GM12878 (cell line): ENCODE results near the gene UBASH3A. TPM values are rescaled to one million over a fixed set of nuclear protein-coding genes. Genes with fewer than 3 reads are reported as not detected.

Experiments
- ATAC-seq: fragments of 200-7000 bp; cut with Tn5 transposase; 3 replicates; pipeline ENCODE4 v1.9.1; 2020; ENCODE audit warnings: mild to moderate bottlenecking, moderate library complexity
- BruUV-seq: library from RNA; stranded (reverse); fragments of 400-500 nt; replicated peaks from 2 replicates; lab custom pipeline; 2021; lab: Mats Ljungman, UMichigan
- CTCF ChIA-PET: fragments of 300-600 bp; sonication (Branson Sonifier 250); formaldehyde crosslinking; extraction: SDS; loops from one replicate; lab custom pipeline; 2021; ENCODE audit warnings: inconsistent platforms; lab: Yijun Ruan, JAX
- POLR2A ChIA-PET: fragments of 350-600 bp; formaldehyde crosslinking; extraction: SDS; loops from one replicate; lab custom pipeline; 2021; ENCODE audit warnings: inconsistent platforms; lab: Charles Lee
- RAD21 ChIA-PET: fragments of 300-600 bp; sonication (Branson Sonifier 250); formaldehyde crosslinking; loops from one replicate; lab custom pipeline; 2023; ENCODE audit warnings: antibody characterized with exemption; ENCODE audit not compliant: unreplicated experiment; lab: Charles Lee
- SMC1A ChIA-PET: fragments of 300-600 bp; sonication (Branson Sonifier 250); formaldehyde crosslinking; loops from one replicate; lab custom pipeline; 2023; ENCODE audit not compliant: unreplicated experiment, uncharacterized antibody; lab: Charles Lee
- DNase-seq: peaks from one replicate; pipeline ENCODE4 v3.0.0-alpha.2; 2011; ENCODE audit warnings: low read depth, low spot score
- FAIRE-seq: peaks from 3 replicates; lab custom pipeline; 2011; peaks lifted over from hg19 to GRCh38; lab: Jason Lieb, UNC
- H2AFZ ChIP-seq: 2 replicates; pipeline ENCODE4 v1.6.0; 2011; ENCODE audit warnings: low read depth, low read length, control low read depth; ENCODE audit not compliant: control insufficient read depth
- H3K27ac ChIP-seq: 2 replicates; pipeline ENCODE4 v1.5.1; 2011; ENCODE audit warnings: control low read depth; ENCODE audit not compliant: control insufficient read depth, insufficient read depth
- H3K27me3 ChIP-seq, 2 experiments: replicated peaks in 1 of 2; 2 replicates each; pipeline versions ENCODE4 v1.6.0 to v1.6.1; 2011; ENCODE audit warnings: low read length in 1 of 2; ENCODE audit not compliant: control insufficient read depth in 2 of 2, insufficient read depth in 2 of 2
- H3K36me3 ChIP-seq, 2 experiments: 2 replicates each; pipeline ENCODE4 v1.5.1; 2011; ENCODE audit warnings: low read length in 1 of 2; ENCODE audit not compliant: control insufficient read depth in 2 of 2, insufficient read depth in 2 of 2
- H3K4me1 ChIP-seq: 2 replicates; pipeline ENCODE4 v1.6.1; 2011; ENCODE audit warnings: mild to moderate bottlenecking, low read length, moderate library complexity, mixed read lengths; ENCODE audit not compliant: control insufficient read depth, insufficient read depth
- H3K4me2 ChIP-seq: 2 replicates; pipeline ENCODE4 v1.6.0; 2011; ENCODE audit warnings: control low read depth; ENCODE audit not compliant: control insufficient read depth, insufficient read depth
- H3K4me3 ChIP-seq: fragments of 200-600 bp; sonication (generic); 2 replicates; pipeline ENCODE4 v1.5.1; 2016
- H3K79me2 ChIP-seq: 2 replicates; pipeline ENCODE4 v1.6.0; 2011; ENCODE audit warnings: low read length; ENCODE audit not compliant: control insufficient read depth, insufficient read depth
- H3K9ac ChIP-seq: 2 replicates; pipeline ENCODE4 v1.8.0; 2011; ENCODE audit warnings: low read length, control low read depth, mixed read lengths; ENCODE audit not compliant: control insufficient read depth, insufficient read depth
- H3K9me3 ChIP-seq: replicated peaks from 3 replicates; pipeline ENCODE4 v1.5.1; 2011; ENCODE audit warnings: mild to moderate bottlenecking, low read length; ENCODE audit not compliant: control insufficient read depth, insufficient read depth
- H4K20me1 ChIP-seq: 2 replicates; pipeline ENCODE4 v1.6.0; 2011; ENCODE audit not compliant: control insufficient read depth, insufficient read depth
- ATF3 ChIP-seq: IDR thresholded peaks from 2 replicates; pipeline ENCODE4 v1.6.1; 2011; ENCODE audit warnings: low read depth, mild to moderate bottlenecking, low read length, moderate library complexity, borderline replicate concordance; ENCODE audit errors: extremely low read depth
- CEBPB ChIP-seq, 2 experiments: fragments of 150-350 bp in 1 of 2; IDR thresholded peaks; 2 replicates each; pipeline ENCODE4 v1.6.1; 2012 to 2014; ENCODE audit warnings: low read depth in 2 of 2, low read length in 2 of 2, borderline replicate concordance in 1 of 2, inconsistent platforms in 1 of 2
- ELK1 ChIP-seq: IDR thresholded peaks from 2 replicates; pipeline ENCODE4 v1.6.1; 2012; ENCODE audit warnings: low read depth, low read length, improper control_type of control experiment
- IRF5 ChIP-seq: fragments of 450-650 bp; IDR thresholded peaks from 2 replicates; pipeline ENCODE4 v1.6.1; 2017; ENCODE audit warnings: borderline replicate concordance
- POLR2A ChIP-seq: IDR thresholded peaks from 2 replicates; pipeline ENCODE4 v1.6.1; 2011; ENCODE audit warnings: low read depth, mild to moderate bottlenecking, low read length
- SMC3 ChIP-seq: IDR thresholded peaks from 2 replicates; pipeline ENCODE4 v1.6.1; 2011; ENCODE audit warnings: low read length, improper control_type of control experiment, borderline replicate concordance
- STAT3 ChIP-seq: IDR thresholded peaks from 2 replicates; pipeline ENCODE4 v1.6.1; 2011; ENCODE audit warnings: low read depth, low read length, improper control_type of control experiment
- TCF3 ChIP-seq: IDR thresholded peaks from 2 replicates; pipeline ENCODE4 v1.6.1; 2012; ENCODE audit warnings: low read depth, mild to moderate bottlenecking, low read length, borderline replicate concordance; ENCODE audit not compliant: insufficient read depth
- WGBS: methylation state at CpG from one replicate; pipeline ENCODE4 v1.1.6; 2016; ENCODE audit warnings: low lambda C conversion rate; ENCODE audit not compliant: insufficient replicate concordance, insufficient coverage; ENCODE audit errors: missing lambda C conversion rate; 5-methylcytosine and 5-hydroxymethylcytosine counted together
- in situ Hi-C: fragments of 300-500 bp; cut with MboI; formaldehyde crosslinking; loops from 9 replicates; pipeline ENCODE4 v1.14.3; 2018; ENCODE audit warnings: mixed read lengths
- intact Hi-C: fragments of 100-400 bp; cut with micrococcal nuclease; formaldehyde crosslinking; loops from one replicate; pipeline ENCODE4 v1.14.2; 2022; ENCODE audit not compliant: unreplicated experiment
- polyA plus RNA-seq, 11 experiments: library from polyadenylated mRNA; depleted of rRNA in 4 of 11; unstranded in 6 of 11; stranded (reverse) in 5 of 11; fragments of >200 nt; fragmentation: Nextera tagmentation in 4 of 11; fragmentation: Illumina TruSeq in 1 of 11; extraction: Ambion mirVana in 4 of 11; extraction: Trizol in 1 of 11; gene quantifications; 1 replicate in 1 of 11; 2 replicates in 10 of 11; pipeline versions ENCODE4 v1.2.1 to v1.2.3, GENCODE V29; 2011 to 2016; ENCODE audit warnings: inconsistent platforms in 2 of 11, missing spikeins in 2 of 11, low read depth in 1 of 11
- total RNA-seq, 4 experiments: library from RNA; depleted of rRNA in 3 of 4; stranded (reverse); fragments of >200 nt in 3 of 4; fragmentation: Illumina TruSeq in 1 of 4; extraction: Trizol in 1 of 4; gene quantifications; 2 replicates each; pipeline versions ENCODE4 v1.2.1 to v1.2.3, GENCODE V29; 2013 to 2021

The UBASH3A gene
- total and polyA plus RNA-seq, 10 of the 15 experiments (the other 5 are each of a cell fraction or from before 2014, with no cell fraction given): 0.04 to 0.39 (median 0.23) TPM; not detected in 1

GRCh38 chr21:42459546-42460215 is 56.0 kb downstream of the UBASH3A start:
- H3K36me3 ChIP-seq: no peaks in the 10 kb centered on the region
- no TSS peak for BruUV-seq
- peak overlapping the region; percentile 8; the same call in 1 of the 2 replicates for H3K4me2 ChIP-seq
- DNase-seq: no peak
- H3K79me2 ChIP-seq: no peaks in the 10 kb centered on the region
- SMC1A ChIA-PET: interaction anchor here (0.7 to 12.0 kb wide), 12 partner anchors 7 to 291 kb away, joined by 3 to 268 read pairs (median 4); no protein-coding TSS in a partner anchor
- no peaks in the 10 kb centered on the region for H3K27me3 ChIP-seq
- 53% methylated on average over 11 of the region's 11 CpGs for WGBS
- in situ Hi-C loops (no loop called here), intact Hi-C loops (loop anchor here (2.0 to 10.0 kb wide), 2 partner anchors 45 to 225 kb away; no protein-coding TSS in a partner anchor)
- RAD21 ChIA-PET: interaction anchor here (1.0 to 2.6 kb wide), 11 partner anchors 9 to 174 kb away, joined by 3 to 31 read pairs (median 6); partner anchors contain the start of gene SLC37A1
- CTCF ChIA-PET: interaction anchor here (0.8 to 4.2 kb wide), 8 partner anchors 8 to 149 kb away, joined by 3 to 52 read pairs (median 4); no protein-coding TSS in a partner anchor
- no peak overlapping the region for H2AFZ ChIP-seq
- H3K9me3 ChIP-seq: no peaks in the 10 kb centered on the region; the same call in 2 of the 3 replicates
- H3K4me1 ChIP-seq: peaks cover 43% of the 10 kb centered on the region
- H3K27ac ChIP-seq: no peak overlapping the region; the same call in 1 of the 2 replicates
- no peak overlapping the region for H3K4me3 ChIP-seq
- POLR2A ChIA-PET: interaction anchor here (1.1 to 8.6 kb wide), 5 partner anchors 9 to 77 kb away, joined by 3 to 54 read pairs (median 4); no protein-coding TSS in a partner anchor
- no peak for ATAC-seq
- H3K9ac ChIP-seq: no peak overlapping the region
- no peak for TF ChIP-seq SMC3
- no peak for TF ChIP-seq IRF5
- no peak for TF ChIP-seq ATF3
- no peak for TF ChIP-seq ELK1
- no peak for TF ChIP-seq STAT3
- TF ChIP-seq POLR2A: no peak
- TF ChIP-seq CEBPB (IDR thresholded peaks at IDR 0.05; ENCODE audit: borderline replicate concordance in 1 of 2, low read depth in 2 of 2, low read length in 2 of 2): no peak
- TF ChIP-seq TCF3: no peak
- no peak for FAIRE-seq
- H4K20me1 ChIP-seq: no peaks in the 10 kb centered on the region
